NCI-H1417 (cell line): ENCODE measurements around the gene MTARC2.
A peak's percentile ranks its signal among the peaks of the same experiment; 100 is the strongest.

Experiments used
- DNase-seq, 3 experiments: peaks; one replicate each; lab custom pipeline; 2025; lab: John Stamatoyannopoulos, UW

MTARC2 gene

DNA sequence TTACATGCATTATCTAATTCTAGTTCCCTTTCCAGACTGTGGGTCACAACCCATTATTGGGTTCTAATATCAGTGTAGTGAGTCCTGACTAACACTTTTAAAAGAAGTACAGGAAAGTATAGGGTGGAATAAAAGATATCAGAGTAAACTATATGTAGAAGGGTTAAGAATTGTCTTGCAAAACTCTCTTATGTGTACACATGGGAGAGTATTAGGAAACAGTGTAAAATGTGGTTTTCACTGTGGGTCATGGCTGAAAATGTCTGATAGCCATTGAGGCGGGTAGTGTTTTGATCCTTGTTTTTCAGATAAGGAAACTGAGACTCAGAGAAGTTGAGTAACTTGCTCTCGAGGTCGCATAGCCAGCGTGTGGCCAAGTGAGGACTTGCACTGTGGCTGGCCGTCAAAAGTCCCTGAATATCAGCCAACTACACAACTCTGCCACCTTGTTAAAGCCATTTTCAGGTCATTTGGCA, 20.0 kb downstream of the MTARC2 start:
- DNase-seq: no peak

DNA sequence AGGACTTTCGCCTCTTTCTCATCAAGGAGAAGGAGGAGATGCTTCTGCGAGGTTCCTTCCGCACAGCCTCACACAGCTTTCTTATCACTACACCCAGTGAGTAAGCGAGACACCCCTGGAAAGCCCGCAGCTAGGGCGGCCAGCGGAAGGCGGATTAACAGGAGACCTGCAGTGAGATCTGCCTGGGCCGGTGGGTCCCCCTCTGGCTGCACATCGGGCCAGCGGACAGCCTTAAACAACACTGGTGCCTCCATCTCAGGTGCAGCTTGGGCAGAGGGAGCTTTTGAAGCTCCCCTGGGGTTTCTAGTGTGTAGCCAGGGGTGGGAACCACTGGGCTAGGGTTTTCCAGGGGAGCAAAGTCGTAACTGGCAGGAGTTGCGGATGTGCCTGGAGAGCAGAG, 21.1 kb downstream of the MTARC2 start:
- no peak for DNase-seq

DNA sequence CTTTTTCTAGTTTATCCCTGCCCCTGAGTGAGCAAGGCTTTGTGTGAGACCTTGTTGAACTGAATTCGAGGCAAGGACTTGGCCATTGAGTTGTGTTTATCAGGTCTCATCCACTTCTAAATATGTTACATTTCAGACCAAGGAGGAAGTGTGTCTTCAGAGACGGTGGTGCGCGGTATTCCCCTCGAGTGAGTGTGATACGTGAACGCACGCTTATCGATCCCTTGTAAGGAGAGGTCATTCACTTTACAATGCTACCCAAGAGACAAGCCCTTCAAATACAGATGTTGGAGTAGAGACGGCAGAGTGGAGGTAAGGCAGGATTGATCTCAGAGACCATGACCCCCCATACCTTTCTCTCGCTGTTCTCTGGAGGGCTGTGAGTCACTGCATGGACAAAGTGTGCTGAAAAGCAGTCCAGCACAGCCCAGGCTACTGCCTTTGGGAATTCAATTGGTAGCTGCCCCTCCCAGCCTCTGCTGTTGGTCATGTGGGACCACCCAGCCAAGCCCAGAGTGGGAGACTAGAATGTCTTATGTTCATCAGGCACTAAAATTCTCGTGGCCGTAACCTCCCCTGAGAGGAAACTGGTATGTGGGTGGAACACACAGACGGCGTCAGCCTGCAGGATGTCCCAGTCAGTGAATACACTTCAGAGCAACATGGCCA, 22.3 kb downstream of the MTARC2 start:
- DNase-seq: no peak

DNA sequence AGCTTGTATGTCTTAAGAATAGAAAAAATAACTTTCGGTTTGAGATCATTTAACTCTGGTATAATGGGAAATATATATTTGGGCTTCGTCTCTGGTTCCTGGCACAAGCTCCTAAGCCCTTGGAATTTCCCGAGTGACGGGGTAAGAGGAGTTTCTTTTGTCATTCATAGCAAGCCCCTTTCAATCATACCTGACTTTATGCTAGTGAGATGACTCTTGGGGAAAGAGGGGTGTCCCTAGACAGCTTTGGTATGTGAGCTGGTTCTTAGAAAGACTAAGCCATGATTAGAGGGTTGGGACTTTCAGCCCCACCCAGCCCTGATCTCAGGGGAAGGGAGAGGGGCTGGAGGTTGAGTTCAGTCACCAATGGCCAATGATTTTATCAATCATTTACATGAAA, 24.7 kb downstream of the MTARC2 start:
- DNase-seq: no peak

DNA sequence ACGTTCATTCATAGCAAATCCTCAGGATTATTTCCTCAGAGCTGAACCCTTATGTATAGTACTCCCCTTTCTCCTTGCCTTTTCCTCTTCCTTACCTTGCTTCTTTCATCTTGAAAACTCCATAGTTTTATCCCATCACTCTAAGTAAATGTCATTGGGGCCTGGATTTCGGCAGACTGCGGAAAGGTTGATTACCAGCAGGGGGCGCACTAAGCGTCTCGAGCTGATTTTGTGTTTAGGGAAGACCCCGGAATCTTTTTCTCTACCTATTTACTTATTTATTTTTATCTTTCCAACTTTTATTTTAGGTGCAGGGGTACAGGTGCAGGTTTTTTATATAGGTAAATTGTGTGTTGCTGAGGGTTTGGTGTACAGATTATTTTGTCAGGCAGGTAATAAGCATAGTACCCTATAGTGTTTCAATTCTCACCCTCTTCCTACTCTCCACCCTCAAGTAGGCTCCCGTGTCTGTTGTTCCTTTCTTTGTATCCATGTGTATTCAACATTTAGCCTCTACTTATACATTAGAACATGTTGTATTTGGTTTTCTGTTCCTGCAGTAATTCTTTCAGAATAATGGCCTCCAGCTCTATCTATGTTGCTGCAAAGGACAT, 27.2 kb downstream of the MTARC2 start:
- peak in 1 of 3 experiments; percentile 39 for DNase-seq

DNA sequence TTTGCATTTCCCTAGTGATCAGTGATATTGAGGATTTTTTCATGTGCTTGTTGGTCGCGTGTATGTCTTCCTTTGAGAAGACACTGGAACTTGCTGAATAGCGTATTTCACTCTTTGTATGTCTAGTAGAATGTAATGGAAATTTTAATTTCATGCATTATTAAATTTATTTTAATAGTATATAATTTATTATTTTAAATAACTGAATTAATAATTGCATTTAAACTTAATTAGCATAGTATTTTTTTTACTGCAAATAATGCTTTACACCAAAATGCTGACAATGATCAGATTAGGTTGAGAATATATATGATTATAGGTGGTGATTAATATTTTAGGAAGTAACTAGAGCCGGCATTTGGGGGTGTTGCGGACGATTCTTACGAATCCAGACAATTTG, 28.1 kb downstream of the MTARC2 start:
- DNase-seq: no peak

DNA sequence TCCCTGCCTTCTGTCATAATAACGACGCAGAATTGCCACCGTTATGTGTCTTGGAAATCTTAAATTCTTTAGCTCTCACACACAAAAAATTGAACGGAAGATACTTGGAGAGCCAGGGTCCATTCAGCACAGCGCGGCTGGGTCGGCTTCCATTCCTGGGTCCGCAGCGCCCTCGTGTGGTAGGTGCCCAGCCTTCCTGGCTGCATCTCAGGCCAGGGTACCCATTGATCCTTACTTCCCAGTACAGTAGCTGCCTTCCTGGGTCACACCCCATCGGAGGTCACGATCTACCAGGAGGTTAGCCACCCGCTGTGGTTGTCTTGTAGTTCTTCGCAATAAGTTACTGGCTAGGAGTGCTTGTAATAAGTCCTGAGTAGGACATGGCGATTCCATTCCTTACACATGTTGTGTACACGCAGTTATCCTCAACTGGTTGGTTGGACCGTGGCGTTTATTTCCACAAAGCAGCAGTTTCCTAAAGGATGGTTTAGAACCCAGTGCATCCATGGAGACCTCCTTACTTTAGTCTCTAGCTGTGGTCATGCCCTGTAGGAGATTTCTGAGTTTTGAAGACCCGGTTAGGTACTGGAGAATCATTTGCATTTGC, 28.7 kb downstream of the MTARC2 start:
- peak; percentile 45 to 80 (median 52) for DNase-seq

DNA sequence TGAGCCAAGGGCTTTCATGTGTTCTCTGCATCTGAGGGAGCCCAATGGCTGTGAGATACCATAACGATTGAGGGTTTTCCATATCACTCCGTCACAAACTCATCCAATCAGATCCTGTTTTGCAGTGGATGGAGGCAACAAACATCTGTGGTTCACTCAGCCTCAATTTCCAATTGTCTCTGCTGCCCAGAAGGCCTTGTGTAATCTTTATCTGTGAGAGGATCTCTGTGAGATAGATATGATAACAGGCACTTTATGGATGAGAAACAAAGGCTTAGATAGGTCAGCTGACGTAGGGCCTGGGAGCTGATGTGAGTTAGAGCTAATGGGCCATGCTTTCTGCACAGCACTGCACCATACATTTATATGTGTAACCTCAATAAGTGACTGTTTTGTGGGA, 35.3 kb downstream of the MTARC2 start:
- peak in 1 of 3 experiments; percentile 48 for DNase-seq

DNA sequence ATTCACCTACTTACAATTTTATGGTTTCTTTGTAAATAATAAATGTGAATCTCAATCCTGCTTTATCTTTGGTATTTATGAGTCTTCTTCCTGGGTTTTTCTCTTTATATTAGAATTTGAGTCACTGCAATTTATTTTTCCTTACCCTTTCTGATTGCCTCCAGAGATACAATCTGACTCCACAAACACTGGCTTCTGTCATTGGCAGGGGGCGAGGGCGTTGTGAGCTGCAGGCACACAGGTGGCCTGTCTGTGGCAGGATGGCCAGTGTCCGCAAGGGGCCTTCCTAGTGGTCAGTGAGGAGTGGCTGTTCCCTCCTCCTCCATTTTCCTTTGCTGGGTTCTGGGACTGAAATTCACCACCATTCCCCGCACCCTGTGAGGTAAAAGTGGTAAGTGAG, 36.6 kb downstream of the MTARC2 start:
- no peak for DNase-seq

DNA sequence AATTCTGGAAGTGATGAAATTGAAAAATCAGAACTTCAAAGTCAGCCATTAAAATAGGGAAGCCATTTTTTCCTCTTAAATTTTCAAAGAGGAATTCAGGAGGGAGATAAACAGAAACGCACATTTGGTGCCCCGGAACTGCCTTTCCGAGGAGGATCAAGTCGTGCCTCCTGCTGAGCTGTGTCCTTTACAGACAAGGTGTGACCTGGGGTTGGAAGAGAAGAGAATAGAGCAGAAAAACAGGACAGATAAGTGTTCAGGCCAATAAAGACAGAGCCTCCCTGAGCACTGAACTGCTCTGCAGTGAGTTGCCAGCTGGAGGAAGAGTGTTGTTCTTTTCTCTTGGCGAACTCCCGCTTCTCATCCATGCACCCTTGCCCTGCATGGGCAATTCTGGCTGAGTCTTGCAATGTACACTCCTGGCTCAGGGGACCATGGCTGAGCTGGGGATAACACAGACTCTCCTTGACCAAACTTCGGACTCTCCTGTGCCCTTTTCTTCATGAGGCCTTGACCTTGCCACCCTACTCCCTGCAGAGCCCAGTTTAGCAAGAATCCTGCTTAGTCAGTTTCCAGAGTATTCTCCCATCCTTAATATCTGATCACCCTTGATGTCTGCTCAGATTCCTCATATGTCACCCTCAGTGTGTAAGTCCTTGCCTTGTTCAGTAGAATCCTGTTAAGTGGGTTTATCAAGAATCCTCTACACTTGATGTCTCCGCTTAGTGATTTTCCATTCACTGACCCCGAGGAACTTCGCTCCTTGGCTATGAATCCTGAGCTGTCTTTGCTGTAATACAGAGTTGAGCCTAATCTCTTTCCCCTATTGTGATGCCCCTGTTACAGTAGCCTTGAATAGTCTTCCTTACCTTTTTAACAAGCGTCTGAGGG, 37.3 kb downstream of the MTARC2 start:
- DNase-seq: no peak

DNA sequence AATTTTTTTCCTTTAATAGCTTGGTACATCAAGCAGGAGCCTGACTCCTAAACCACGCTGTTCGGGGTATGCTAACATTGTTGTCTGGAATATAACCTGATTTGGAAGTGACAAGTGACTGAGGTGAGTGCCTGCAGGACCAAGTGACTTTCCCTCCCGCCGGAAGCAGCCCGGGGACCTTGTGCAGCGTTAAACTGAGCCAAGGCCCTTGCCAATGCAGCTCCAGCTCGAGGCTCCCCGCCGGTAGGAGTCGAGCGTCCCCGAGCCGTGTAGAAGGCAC, 37.9 kb downstream of the MTARC2 start:
- DNase-seq: no peak

DNA sequence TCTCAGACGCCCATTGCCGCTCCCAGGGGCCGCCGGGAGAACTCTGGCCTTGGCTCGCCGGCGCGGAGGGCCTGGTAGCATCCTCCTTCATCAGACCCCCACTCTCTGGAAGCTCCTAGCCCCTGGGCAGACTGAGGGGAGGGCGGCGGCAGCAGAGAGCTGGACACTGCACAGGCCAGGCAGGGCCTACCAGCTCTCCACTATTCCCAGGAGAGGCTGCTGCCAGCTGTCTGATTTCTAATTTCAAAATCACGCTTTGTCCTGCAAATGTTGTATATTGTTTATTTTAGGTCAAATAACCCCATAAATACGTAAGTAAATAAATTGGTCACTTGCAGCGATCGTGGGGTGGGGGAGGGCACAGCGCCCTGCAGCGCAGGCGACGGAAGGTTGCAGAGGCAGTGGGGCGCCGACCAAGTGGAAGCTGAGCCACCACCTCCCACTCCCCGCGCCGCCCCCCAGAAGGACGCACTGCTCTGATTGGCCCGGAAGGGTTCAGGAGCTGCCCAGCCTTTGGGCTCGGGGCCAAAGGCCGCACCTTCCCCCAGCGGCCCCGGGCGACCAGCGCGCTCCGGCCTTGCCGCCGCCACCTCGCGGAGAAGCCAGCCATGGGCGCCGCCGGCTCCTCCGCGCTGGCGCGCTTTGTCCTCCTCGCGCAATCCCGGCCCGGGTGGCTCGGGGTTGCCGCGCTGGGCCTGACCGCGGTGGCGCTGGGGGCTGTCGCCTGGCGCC, 38.4 kb downstream of the MTARC2 start, which contains the start of gene MTARC1:
TSS of gene MTARC1 (plus strand) at position 577 of the 732 bp plus-strand sequence. CDS start at position 609, 32 bp downstream.
- peak; percentile 22 to 97 (median 93) for DNase-seq

DNA sequence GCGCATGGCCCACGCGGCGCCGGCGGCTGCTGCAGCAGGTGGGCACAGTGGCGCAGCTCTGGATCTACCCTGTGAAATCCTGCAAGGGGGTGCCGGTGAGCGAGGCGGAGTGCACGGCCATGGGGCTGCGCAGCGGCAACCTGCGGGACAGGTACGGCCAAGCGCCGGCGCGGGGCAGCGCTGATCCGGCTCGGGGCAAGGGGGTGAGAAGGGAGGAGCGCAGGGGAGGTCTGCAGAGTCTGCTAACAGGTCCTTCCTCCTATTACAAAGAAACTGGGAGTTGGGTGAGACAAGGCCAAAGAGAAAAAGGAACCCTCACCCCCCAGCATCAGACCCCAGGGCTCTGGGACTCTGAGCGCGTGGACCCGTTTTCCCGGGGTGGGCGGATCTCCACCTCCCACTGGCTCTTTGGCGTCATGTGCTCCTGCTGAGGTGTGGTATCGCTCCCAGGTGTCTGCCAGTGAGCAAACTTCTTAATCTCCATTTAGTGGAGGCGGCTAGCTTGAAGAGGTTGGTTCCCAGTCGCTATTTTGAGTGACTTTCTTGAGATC, 39.0 kb downstream of the MTARC2 start:
- DNase-seq: peak; percentile 22 to 90 (median 89)

DNA sequence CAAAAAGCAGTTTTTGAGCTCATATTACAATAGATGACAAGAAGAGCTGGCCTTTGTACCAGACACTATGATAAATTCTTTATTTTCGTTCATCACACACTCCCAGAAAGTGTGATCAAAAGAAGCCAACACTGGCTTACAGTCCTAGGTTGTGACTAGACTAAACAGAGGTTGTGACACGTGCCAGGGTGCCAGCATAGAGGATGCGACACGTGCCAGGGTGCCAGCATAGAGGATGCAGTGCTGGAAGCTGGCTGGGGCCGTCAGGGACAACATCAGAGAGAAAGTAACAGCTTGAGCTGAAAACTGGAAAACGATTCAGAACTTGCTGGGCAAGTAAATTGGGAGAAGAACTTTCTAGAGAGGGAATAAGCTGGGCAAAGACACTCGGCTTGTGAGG, 40.8 kb downstream of the MTARC2 start:
- no peak for DNase-seq

DNA sequence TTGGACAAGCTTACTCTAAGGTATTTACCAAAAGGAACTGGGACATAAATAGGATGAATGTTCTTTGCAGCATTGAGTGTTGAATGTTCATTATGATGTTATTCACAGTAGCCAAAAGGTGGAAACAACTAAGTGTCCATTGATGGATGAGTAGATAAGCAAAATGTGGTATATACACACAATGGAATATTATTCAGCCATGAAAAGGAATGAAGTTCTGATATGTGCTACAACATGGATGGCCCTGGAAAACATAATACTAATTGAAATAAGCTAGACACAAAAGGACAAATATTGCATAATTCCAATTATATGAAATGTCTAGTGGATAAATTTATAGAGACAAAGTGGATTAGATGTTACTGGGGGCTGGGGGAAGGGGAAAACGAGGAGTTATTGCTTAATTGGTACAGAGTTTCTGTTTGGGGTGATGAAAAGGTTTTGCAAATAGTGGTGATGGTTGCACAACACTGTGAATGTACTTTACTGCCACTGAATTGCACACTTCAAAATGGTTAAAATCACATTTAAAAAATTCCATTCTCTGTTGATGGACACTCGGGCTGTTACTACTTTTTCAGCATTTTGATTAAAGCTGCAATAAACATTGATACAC, 41.5 kb downstream of the MTARC2 start:
- DNase-seq: no peak

DNA sequence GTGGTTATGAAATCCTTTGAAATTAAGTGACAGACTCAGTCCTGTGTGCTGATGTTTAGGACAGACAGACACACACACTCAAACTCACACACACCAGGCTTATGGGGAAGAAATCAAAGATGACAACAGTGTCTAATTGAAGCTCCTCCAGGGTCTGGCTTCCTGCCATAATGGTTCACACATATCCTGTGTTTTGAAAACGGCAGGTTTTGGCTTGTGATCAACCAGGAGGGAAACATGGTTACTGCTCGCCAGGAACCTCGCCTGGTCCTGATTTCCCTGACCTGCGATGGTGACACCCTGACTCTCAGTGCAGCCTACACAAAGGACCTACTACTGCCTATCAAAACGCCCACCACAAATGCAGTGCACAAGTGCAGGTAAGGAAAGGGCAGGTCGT, 43.2 kb downstream of the MTARC2 start:
- peak in 2 of 3 experiments; percentile 8 to 46 for DNase-seq

DNA sequence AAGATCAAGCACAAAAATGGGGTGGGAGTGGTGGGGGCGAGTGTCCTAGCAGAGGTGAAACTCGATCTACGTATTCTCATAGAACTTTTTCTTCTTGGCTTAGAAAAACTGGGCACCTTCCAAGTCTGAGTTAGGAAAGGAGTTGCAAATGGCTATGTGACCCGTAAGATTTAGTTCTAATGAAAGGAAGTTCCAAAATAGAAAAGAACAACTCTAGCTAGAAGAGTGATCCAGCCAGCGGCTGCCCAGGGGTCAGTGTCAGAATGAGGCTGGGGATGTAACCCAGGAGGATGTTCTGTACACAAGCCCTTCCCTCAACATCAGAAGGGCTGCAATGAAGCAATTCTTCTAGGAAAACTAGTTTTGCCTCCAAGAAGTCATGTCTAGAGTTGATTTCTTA, 43.8 kb downstream of the MTARC2 start:
- no peak for DNase-seq

DNA sequence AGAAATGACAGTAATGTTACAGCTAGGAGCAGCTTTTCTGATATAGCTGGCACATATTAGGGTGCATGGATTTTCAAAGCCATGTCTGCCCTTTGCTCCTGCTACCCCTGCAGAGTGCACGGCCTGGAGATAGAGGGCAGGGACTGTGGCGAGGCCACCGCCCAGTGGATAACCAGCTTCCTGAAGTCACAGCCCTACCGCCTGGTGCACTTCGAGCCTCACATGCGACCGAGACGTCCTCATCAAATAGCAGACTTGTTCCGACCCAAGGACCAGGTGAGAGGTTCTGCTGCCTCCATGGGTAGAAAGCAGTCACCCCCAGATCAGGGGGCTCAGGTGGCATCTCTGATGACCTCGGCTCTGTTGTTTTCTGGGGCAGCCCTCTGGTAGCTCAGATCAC, 48.4 kb downstream of the MTARC2 start:
- no peak for DNase-seq

DNA sequence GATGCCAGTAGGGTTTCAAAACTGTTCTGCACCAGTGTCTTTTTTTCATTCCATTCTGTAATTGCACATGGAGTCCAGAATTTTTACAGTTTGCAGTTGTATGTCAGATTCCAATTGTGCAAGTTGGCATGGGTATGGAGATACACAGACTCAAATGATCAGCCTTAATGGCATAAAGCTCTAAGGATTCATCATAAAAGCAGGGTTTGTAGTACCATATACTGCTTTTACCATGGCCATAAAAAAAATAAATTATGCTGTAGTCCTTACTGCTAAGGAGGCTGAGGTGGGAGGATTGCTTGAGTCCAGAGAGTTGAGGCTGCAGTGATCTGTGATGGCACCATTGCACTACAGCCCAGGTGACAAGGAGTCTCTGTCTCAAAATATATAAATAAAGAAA, 48.9 kb downstream of the MTARC2 start:
- DNase-seq: no peak

DNA sequence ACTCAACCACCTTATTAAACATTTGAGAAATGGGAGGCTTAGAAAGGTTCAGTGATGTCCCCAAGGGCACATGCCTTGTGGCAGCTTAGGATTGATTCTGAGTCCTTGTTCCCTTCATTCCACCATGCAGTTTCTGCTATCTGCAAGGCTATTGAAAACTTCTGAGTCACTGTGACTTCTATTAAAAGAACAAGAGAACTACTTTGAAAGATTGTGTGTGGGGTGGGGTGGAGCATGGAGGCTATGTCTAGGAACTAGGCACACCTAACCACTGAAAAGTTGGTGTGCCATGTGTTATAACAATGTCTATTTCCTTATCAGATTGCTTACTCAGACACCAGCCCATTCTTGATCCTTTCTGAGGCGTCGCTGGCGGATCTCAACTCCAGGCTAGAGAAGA, 49.4 kb downstream of the MTARC2 start:
- DNase-seq: no peak

DNA sequence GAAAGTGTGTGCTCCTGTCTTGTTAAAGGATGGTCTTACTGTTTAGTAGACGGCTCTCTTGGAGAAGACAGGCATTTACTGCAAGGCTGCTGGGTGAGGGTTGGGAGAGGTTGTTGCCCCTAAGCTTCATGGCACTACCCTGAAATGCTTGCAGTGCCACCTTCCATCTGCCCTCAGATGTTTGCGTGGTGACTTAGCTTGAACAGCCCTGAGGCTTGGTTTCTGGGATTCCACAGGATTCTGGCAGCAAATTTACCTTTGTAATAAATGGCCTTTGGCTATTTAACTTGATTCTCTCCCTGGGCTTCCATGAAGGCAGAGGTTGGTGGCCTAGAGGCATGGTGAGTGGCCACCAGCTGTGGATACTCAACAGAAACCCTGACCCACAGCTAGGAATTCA, 50.2 kb downstream of the MTARC2 start:
- no peak for DNase-seq
